Esophagus muscularis mucosa (tissue), 4 donors: ENCODE data around the gene SYT4.

Experiments used
- EP300 ChIP-seq: sonication (generic); formaldehyde crosslinking; IDR thresholded peaks from one replicate; pipeline ENCODE4 v1.6.1; 2017; ENCODE audit warnings: antibody characterized with exemption
- POLR2A ChIP-seq: fragments of 450-650 bp; IDR thresholded peaks from one replicate; pipeline ENCODE4 v1.6.1; 2017; ENCODE audit warnings: antibody characterized with exemption, moderate library complexity, mild to moderate bottlenecking, low read depth
- POLR2AphosphoS5 ChIP-seq, 2 donors: sonication (generic); formaldehyde crosslinking; IDR thresholded peaks; one replicate each; pipeline ENCODE4 v1.6.1; 2017; ENCODE audit warnings: antibody characterized with exemption in 2 of 2
- TF ChIP-seq, protein P1 (sequence below), 3 experiments: fragments of 200-600 bp in 2 of 3; fragments of 450-650 bp in 1 of 3; sonication (generic) in 2 of 3; IDR thresholded peaks; one replicate each; pipeline ENCODE4 v1.5.1; 2017 to 2019; ENCODE audit warnings: antibody characterized with exemption in 3 of 3, mild to moderate bottlenecking in 2 of 3, moderate library complexity in 1 of 3

DNA sequence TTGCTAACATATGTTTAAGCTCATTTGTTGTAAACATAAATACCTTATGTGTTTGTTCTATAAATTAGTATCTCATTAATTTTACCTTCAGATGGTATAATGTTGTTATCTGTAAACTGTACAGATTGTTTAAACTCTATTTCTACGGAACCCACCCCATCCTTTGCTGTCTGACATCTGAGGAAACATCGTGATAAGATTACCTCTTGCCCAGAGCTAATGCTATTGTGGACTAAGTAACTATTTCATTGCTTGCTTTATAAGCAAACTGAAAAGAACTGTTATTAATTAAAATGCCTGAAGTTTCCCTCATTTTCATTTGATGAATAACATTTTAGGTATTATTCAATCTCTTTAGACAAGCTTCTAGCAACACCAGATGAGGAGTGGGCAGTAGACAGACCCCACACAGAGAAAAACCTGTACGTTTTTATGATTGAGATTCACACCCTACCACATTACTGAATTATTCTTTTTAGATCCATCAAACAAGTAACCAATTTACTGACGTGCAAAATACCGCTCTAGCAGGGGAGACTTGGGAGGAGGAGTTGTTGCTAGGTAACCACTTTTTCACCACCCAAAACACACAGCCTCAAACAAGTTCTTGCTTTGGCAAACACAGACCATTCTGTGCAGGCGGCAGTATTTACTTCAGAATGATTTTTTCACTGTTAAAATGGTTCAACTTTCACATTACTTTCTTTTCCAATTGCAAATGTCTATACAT is 1.9 kb upstream of the SYT4 start:
- TF ChIP-seq, protein P1, sequence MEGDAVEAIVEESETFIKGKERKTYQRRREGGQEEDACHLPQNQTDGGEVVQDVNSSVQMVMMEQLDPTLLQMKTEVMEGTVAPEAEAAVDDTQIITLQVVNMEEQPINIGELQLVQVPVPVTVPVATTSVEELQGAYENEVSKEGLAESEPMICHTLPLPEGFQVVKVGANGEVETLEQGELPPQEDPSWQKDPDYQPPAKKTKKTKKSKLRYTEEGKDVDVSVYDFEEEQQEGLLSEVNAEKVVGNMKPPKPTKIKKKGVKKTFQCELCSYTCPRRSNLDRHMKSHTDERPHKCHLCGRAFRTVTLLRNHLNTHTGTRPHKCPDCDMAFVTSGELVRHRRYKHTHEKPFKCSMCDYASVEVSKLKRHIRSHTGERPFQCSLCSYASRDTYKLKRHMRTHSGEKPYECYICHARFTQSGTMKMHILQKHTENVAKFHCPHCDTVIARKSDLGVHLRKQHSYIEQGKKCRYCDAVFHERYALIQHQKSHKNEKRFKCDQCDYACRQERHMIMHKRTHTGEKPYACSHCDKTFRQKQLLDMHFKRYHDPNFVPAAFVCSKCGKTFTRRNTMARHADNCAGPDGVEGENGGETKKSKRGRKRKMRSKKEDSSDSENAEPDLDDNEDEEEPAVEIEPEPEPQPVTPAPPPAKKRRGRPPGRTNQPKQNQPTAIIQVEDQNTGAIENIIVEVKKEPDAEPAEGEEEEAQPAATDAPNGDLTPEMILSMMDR (IDR thresholded peaks at IDR 0.05) = no peak
- no peak for TF ChIP-seq POLR2A
- TF ChIP-seq EP300 = no peak
- TF ChIP-seq POLR2AphosphoS5 (IDR thresholded peaks at IDR 0.05) = no peak
